ENCODE data around the gene PSG6.
"Not testable (repeated sequence)": the region's sequence is repeated elsewhere in the genome, so short reads cannot be mapped to it uniquely, and the experiment has no call there.

DNA sequence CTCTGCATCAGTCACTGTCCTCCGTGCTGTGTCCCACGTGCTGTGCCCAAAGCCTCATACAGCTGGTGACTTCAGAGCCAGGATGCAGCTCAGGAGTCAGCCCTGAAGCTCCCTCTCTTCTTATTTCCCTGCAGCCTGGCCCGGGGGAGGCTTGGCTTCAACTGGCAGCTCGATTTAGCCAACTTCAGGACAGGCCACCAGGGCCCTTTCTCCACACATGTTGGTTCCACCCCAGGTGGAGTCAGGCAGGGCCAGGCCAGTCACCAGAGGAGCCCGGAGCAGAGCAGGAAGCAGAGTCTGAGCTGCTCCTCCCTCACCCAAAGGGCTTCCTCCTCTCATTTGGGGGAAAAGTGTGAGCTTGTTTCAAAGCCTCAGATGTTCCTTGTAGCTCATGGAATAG lies 11.5 kb downstream of the PSG6 start:
- TF ChIP-seq, protein P1, sequence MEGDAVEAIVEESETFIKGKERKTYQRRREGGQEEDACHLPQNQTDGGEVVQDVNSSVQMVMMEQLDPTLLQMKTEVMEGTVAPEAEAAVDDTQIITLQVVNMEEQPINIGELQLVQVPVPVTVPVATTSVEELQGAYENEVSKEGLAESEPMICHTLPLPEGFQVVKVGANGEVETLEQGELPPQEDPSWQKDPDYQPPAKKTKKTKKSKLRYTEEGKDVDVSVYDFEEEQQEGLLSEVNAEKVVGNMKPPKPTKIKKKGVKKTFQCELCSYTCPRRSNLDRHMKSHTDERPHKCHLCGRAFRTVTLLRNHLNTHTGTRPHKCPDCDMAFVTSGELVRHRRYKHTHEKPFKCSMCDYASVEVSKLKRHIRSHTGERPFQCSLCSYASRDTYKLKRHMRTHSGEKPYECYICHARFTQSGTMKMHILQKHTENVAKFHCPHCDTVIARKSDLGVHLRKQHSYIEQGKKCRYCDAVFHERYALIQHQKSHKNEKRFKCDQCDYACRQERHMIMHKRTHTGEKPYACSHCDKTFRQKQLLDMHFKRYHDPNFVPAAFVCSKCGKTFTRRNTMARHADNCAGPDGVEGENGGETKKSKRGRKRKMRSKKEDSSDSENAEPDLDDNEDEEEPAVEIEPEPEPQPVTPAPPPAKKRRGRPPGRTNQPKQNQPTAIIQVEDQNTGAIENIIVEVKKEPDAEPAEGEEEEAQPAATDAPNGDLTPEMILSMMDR (conservative IDR thresholded peaks at IDR 0.05 in 1 of 2, IDR thresholded peaks at IDR 0.05 in 1 of 2; ENCODE audit: low read depth in 1 of 2, low read length in 2 of 2): not testable (repeated sequence)
- TF ChIP-seq EZH2 (IDR thresholded peaks at IDR 0.05; ENCODE audit: low read length, missing control alignments): not testable (repeated sequence)
